SK-N-SH treated with all-trans-retinoic acid at 6 μM for 48 hours (cell line): ENCODE measurements around the gene CUEDC1.

Source experiments
- ATAC-seq: fragments of 200-7000 bp; cut with Tn5 transposase; 3 replicates; pipeline ENCODE4 v1.9.1; 2020; ENCODE audit warnings: mild to moderate bottlenecking, moderate library complexity
- ARNTL ChIP-seq: fragments of 450-650 bp; formaldehyde crosslinking; IDR thresholded peaks from 2 replicates; pipeline ENCODE4 v1.5.0; 2020; ENCODE audit warnings: low read depth, mild to moderate bottlenecking, moderate library complexity, borderline replicate concordance
- BACH2 ChIP-seq: fragments of 250-450 bp; sonication (Bioruptor Pico); IDR thresholded peaks from 2 replicates; pipeline ENCODE4 v1.9.0; 2021; ENCODE audit warnings: mild to moderate bottlenecking, borderline replicate concordance
- CSDC2 ChIP-seq: fragments of 250-450 bp; sonication (Bioruptor Pico); IDR thresholded peaks from 2 replicates; pipeline ENCODE4 v1.5.0; 2020; ENCODE audit warnings: mild to moderate bottlenecking, moderate library complexity
- GLIS3 ChIP-seq: fragments of 250-450 bp; sonication (Bioruptor Pico); IDR thresholded peaks from 2 replicates; pipeline ENCODE4 v1.5.0; 2020; ENCODE audit warnings: mild to moderate bottlenecking, moderate library complexity
- ISL1 ChIP-seq: fragments of 250-450 bp; sonication (Bioruptor Pico); IDR thresholded peaks from 2 replicates; pipeline ENCODE4 v2.1.2; 2022; ENCODE audit warnings: mild to moderate bottlenecking, moderate library complexity
- OSR1 ChIP-seq: fragments of 250-450 bp; sonication (Bioruptor Pico); IDR thresholded peaks from 2 replicates; pipeline ENCODE4 v1.8.0; 2022; ENCODE audit warnings: moderate library complexity, mild to moderate bottlenecking, inconsistent platforms
- PPARA ChIP-seq: fragments of 250-450 bp; sonication (Bioruptor Pico); IDR thresholded peaks from 2 replicates; pipeline ENCODE4 v1.5.0; 2020; ENCODE audit warnings: mild to moderate bottlenecking, borderline replicate concordance
- RARB ChIP-seq: fragments of 250-450 bp; sonication (Bioruptor Pico); IDR thresholded peaks from 2 replicates; pipeline ENCODE4 v1.8.0; 2021; ENCODE audit warnings: mild to moderate bottlenecking, moderate library complexity
- SNAI2 ChIP-seq: fragments of 250-450 bp; sonication (Bioruptor Pico); IDR thresholded peaks from 2 replicates; pipeline ENCODE4 v1.5.0; 2020; ENCODE audit warnings: mild to moderate bottlenecking, moderate library complexity
- TCF4 ChIP-seq: fragments of 250-450 bp; sonication (Bioruptor Pico); IDR thresholded peaks from 2 replicates; pipeline ENCODE4 v1.8.0; 2021; ENCODE audit warnings: mild to moderate bottlenecking, moderate library complexity, borderline replicate concordance
- TOX ChIP-seq: fragments of 250-450 bp; sonication (Bioruptor Pico); IDR thresholded peaks from 2 replicates; pipeline ENCODE4 v1.8.0; 2021; ENCODE audit warnings: mild to moderate bottlenecking, moderate library complexity, borderline replicate concordance
- ZFP3 ChIP-seq: fragments of 250-450 bp; sonication (Bioruptor Pico); IDR thresholded peaks from 2 replicates; pipeline ENCODE4 v1.5.0; 2020; ENCODE audit warnings: mild to moderate bottlenecking, moderate library complexity
- ZFP30 ChIP-seq: fragments of 450-650 bp; formaldehyde crosslinking; IDR thresholded peaks from 2 replicates; pipeline ENCODE4 v1.5.0; 2022; ENCODE audit warnings: mild to moderate bottlenecking, moderate library complexity
- ZNF565 ChIP-seq: fragments of 450-650 bp; formaldehyde crosslinking; conservative IDR thresholded peaks from 2 replicates; pipeline ENCODE4 v1.5.0; 2020; ENCODE audit warnings: low read depth, mild to moderate bottlenecking, moderate library complexity
- ZNF70 ChIP-seq: fragments of 450-650 bp; formaldehyde crosslinking; IDR thresholded peaks from 2 replicates; pipeline ENCODE4 v1.5.0; 2020; ENCODE audit warnings: mild to moderate bottlenecking, moderate library complexity
- ZNF8 ChIP-seq: fragments of 450-650 bp; formaldehyde crosslinking; IDR thresholded peaks from 2 replicates; pipeline ENCODE4 v1.5.0; 2020; ENCODE audit warnings: mild to moderate bottlenecking, moderate library complexity
- TF ChIP-seq, protein P1 (sequence below): fragments of 250-450 bp; sonication (Bioruptor Pico); IDR thresholded peaks from 2 replicates; pipeline ENCODE4 v1.5.1; 2020; ENCODE audit warnings: low read depth, mild to moderate bottlenecking, moderate library complexity
- TF ChIP-seq, protein P2 (sequence below): fragments of 250-450 bp; sonication (Bioruptor Pico); IDR thresholded peaks from 2 replicates; pipeline ENCODE4 v1.8.0; 2020; ENCODE audit warnings: mild to moderate bottlenecking, moderate library complexity, borderline replicate concordance
- TF ChIP-seq, protein P3 (sequence below): fragments of 250-450 bp; sonication (Bioruptor Pico); IDR thresholded peaks from 2 replicates; pipeline ENCODE4 v1.5.0; 2020; ENCODE audit warnings: mild to moderate bottlenecking, moderate library complexity
- TF ChIP-seq, protein P4 (sequence below): fragments of 250-450 bp; sonication (Bioruptor Pico); IDR thresholded peaks from 2 replicates; pipeline ENCODE4 v1.8.0; 2021; ENCODE audit warnings: low read depth, mild to moderate bottlenecking, moderate library complexity, borderline replicate concordance
- TF ChIP-seq, protein P5 (sequence below): fragments of 250-450 bp; sonication (Bioruptor Pico); IDR thresholded peaks from 2 replicates; pipeline ENCODE4 v1.5.1; 2021; ENCODE audit warnings: mild to moderate bottlenecking, moderate library complexity

Gene CUEDC1

DNA sequence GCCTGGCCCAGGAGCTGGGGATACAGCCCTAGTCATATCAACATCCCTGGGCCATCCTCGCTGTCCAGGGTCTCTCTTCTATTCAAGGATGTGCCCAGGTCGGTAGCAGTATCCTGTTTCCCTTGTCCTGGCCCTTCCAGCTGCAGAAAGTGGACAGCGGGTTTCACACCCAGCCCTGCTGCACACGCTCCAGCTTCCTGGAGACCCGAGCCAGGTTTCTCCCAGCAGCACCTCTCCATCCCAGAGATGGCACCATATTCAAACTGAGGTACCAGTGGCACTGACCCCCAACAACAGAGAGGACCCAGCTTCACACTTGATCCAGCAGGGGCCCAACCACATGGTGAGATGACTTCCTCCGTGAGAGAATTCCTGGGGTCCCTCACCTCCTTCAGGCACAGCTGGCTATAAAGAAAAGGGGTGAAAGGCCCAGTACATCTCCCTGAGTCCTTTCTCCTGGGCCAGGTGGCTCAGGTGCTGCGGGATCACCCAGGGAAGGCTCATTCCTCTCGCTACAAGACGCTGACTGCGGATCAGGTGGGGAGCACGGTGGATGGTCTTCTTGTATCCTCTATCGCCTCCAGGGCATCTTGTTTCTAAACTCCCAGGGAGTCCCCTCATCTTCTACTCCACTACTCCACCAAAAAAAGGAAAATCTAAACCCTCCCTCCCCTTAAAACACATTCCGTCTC, 1.4 kb downstream of the CUEDC1 start:
- no peak; the same call in 2 of the 3 replicates for ATAC-seq
- TF ChIP-seq, protein P1, sequence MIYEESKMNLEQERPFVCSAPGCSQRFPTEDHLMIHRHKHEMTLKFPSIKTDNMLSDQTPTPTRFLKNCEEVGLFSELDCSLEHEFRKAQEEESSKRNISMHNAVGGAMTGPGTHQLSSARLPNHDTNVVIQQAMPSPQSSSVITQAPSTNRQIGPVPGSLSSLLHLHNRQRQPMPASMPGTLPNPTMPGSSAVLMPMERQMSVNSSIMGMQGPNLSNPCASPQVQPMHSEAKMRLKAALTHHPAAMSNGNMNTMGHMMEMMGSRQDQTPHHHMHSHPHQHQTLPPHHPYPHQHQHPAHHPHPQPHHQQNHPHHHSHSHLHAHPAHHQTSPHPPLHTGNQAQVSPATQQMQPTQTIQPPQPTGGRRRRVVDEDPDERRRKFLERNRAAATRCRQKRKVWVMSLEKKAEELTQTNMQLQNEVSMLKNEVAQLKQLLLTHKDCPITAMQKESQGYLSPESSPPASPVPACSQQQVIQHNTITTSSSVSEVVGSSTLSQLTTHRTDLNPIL (CRISPR knock-in tag) = no peak
- no peak for TF ChIP-seq ISL1 (CRISPR knock-in tag)
- no peak for TF ChIP-seq ZFP3 (CRISPR knock-in tag)
- TF ChIP-seq, protein P2, sequence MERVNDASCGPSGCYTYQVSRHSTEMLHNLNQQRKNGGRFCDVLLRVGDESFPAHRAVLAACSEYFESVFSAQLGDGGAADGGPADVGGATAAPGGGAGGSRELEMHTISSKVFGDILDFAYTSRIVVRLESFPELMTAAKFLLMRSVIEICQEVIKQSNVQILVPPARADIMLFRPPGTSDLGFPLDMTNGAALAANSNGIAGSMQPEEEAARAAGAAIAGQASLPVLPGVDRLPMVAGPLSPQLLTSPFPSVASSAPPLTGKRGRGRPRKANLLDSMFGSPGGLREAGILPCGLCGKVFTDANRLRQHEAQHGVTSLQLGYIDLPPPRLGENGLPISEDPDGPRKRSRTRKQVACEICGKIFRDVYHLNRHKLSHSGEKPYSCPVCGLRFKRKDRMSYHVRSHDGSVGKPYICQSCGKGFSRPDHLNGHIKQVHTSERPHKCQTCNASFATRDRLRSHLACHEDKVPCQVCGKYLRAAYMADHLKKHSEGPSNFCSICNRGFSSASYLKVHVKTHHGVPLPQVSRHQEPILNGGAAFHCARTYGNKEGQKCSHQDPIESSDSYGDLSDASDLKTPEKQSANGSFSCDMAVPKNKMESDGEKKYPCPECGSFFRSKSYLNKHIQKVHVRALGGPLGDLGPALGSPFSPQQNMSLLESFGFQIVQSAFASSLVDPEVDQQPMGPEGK (CRISPR knock-in tag) = no peak
- TF ChIP-seq, protein P3, sequence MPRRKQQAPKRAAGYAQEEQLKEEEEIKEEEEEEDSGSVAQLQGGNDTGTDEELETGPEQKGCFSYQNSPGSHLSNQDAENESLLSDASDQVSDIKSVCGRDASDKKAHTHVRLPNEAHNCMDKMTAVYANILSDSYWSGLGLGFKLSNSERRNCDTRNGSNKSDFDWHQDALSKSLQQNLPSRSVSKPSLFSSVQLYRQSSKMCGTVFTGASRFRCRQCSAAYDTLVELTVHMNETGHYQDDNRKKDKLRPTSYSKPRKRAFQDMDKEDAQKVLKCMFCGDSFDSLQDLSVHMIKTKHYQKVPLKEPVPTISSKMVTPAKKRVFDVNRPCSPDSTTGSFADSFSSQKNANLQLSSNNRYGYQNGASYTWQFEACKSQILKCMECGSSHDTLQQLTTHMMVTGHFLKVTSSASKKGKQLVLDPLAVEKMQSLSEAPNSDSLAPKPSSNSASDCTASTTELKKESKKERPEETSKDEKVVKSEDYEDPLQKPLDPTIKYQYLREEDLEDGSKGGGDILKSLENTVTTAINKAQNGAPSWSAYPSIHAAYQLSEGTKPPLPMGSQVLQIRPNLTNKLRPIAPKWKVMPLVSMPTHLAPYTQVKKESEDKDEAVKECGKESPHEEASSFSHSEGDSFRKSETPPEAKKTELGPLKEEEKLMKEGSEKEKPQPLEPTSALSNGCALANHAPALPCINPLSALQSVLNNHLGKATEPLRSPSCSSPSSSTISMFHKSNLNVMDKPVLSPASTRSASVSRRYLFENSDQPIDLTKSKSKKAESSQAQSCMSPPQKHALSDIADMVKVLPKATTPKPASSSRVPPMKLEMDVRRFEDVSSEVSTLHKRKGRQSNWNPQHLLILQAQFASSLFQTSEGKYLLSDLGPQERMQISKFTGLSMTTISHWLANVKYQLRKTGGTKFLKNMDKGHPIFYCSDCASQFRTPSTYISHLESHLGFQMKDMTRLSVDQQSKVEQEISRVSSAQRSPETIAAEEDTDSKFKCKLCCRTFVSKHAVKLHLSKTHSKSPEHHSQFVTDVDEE (CRISPR knock-in tag) = no peak
- TF ChIP-seq ZFP30 = no peak
- no peak for TF ChIP-seq ZNF70
- TF ChIP-seq TOX (CRISPR knock-in tag) = no peak
- TF ChIP-seq, protein P4, sequence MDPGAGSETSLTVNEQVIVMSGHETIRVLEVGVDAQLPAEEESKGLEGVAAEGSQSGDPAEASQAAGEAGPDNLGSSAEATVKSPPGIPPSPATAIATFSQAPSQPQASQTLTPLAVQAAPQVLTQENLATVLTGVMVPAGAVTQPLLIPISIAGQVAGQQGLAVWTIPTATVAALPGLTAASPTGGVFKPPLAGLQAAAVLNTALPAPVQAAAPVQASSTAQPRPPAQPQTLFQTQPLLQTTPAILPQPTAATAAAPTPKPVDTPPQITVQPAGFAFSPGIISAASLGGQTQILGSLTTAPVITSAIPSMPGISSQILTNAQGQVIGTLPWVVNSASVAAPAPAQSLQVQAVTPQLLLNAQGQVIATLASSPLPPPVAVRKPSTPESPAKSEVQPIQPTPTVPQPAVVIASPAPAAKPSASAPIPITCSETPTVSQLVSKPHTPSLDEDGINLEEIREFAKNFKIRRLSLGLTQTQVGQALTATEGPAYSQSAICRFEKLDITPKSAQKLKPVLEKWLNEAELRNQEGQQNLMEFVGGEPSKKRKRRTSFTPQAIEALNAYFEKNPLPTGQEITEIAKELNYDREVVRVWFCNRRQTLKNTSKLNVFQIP (CRISPR knock-in tag) = no peak
- no peak for TF ChIP-seq RARB
- no peak for TF ChIP-seq ZNF565 (CRISPR knock-in tag)
- TF ChIP-seq ZNF8 (CRISPR knock-in tag) = no peak
- TF ChIP-seq ARNTL (CRISPR knock-in tag) = no peak

DNA sequence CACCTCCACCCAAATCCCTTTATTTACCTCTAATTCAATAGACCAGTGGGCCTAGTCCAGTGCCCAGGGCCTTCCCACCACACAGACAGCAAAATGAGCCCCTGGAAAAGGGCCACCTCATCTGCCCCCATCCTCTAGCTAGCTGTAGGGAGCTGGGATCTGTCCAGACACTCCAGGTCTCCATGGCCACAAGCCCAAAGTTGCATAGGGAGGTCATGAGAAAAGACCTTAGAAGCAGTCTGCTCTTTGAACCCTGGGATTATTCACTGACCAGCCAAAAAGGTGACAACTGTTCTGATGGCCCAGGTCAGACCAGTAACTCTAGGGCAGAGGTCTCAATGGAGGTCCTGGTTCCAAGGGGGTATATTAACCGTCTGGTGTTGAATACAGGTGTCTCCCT, 2.0 kb downstream of the CUEDC1 start:
- ATAC-seq = no peak
- TF ChIP-seq ISL1 (CRISPR knock-in tag) (no peak), CSDC2 (CRISPR knock-in tag) (no peak), ZFP30 (no peak), RARB (no peak), TCF4 (no peak), GLIS3 (CRISPR knock-in tag) (no peak), BACH2 (CRISPR knock-in tag) (no peak), ARNTL (CRISPR knock-in tag) (no peak)
- TF ChIP-seq, protein P4 (CRISPR knock-in tag) = no peak

DNA sequence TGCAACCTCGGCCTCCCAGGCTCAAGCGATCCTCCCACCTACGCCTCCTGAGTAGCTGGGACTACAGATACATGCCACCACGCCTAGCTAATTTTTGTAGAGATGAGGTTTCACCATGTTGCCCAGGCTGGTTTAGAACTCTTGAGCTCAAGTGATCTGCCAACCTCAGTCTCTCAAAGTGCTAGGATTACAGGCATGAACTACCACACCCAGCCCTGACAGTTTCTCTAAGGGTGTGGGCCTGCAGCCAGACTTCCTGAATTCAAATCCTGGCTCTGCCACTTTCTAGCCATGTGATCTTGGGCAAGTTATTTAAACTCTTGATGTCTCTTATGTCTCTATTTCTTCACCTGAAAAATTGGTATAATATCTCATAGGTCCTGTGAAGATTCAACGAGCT, 5.6 kb downstream of the CUEDC1 start:
- ATAC-seq = no peak
- no peak for TF ChIP-seq TCF4
- no peak for TF ChIP-seq CSDC2 (CRISPR knock-in tag)
- no peak for TF ChIP-seq PPARA (CRISPR knock-in tag)
- no peak for TF ChIP-seq RARB
- TF ChIP-seq, protein P5, sequence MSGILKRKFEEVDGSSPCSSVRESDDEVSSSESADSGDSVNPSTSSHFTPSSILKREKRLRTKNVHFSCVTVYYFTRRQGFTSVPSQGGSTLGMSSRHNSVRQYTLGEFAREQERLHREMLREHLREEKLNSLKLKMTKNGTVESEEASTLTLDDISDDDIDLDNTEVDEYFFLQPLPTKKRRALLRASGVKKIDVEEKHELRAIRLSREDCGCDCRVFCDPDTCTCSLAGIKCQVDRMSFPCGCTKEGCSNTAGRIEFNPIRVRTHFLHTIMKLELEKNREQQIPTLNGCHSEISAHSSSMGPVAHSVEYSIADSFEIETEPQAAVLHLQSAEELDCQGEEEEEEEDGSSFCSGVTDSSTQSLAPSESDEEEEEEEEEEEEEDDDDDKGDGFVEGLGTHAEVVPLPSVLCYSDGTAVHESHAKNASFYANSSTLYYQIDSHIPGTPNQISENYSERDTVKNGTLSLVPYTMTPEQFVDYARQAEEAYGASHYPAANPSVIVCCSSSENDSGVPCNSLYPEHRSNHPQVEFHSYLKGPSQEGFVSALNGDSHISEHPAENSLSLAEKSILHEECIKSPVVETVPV (CRISPR knock-in tag) = no peak
- no peak for TF ChIP-seq ZFP3 (CRISPR knock-in tag)
- TF ChIP-seq, protein P4 (CRISPR knock-in tag) = no peak
- TF ChIP-seq BACH2 (CRISPR knock-in tag) = no peak
- TF ChIP-seq ARNTL (CRISPR knock-in tag) = no peak
- no peak for TF ChIP-seq ZNF70
- TF ChIP-seq ZFP30 = no peak
- no peak for TF ChIP-seq SNAI2
- no peak for TF ChIP-seq OSR1 (CRISPR knock-in tag)
- TF ChIP-seq ISL1 (CRISPR knock-in tag) = no peak
- no peak for TF ChIP-seq TOX (CRISPR knock-in tag)
